Transverse colon (tissue), 4 donors: ENCODE results near the gene SLC12A2. TPM values are rescaled to one million over a fixed set of nuclear protein-coding genes. Genes with fewer than 3 reads are reported as not detected.

Experiments
- DNase-seq: peaks from one replicate; pipeline ENCODE4 v3.0.0-alpha.2; 2019
- H3K27ac ChIP-seq, 4 donors: fragments of 200-600 bp; sonication (generic); 2 replicates each; pipeline ENCODE4 v1.5.1; 2016 to 2018; ENCODE audit warnings: inconsistent platforms in 4 of 4
- H3K27me3 ChIP-seq: fragments of 200-600 bp; sonication (generic); 2 replicates; pipeline ENCODE4 v1.5.1; 2017; ENCODE audit warnings: inconsistent platforms
- H3K36me3 ChIP-seq, 4 donors: fragments of 200-600 bp; sonication (generic); 2 replicates each; pipeline ENCODE4 v1.5.1; 2017 to 2019; ENCODE audit warnings: inconsistent platforms in 4 of 4
- H3K4me1 ChIP-seq, 4 donors: fragments of 200-600 bp; sonication (generic); 2 replicates each; pipeline ENCODE4 v1.5.1; 2017 to 2020; ENCODE audit warnings: inconsistent platforms in 4 of 4
- H3K4me3 ChIP-seq, 4 donors: fragments of 200-600 bp; sonication (generic); 1 replicate in 1 of 4; 2 replicates in 3 of 4; pipeline versions ENCODE4 v1.5.1 to v1.6.1; 2017 to 2019; ENCODE audit warnings: inconsistent platforms in 4 of 4
- H3K9me3 ChIP-seq, 2 donors: fragments of 200-600 bp; sonication (generic); 2 replicates each; pipeline ENCODE4 v1.5.1; 2017 to 2019; ENCODE audit warnings: inconsistent platforms in 2 of 2
- EP300 ChIP-seq: sonication (generic); formaldehyde crosslinking; IDR thresholded peaks from one replicate; pipeline ENCODE4 v1.6.1; 2017; ENCODE audit warnings: antibody characterized with exemption, low read depth
- POLR2A ChIP-seq: fragments of 450-650 bp; IDR thresholded peaks from one replicate; pipeline ENCODE4 v1.6.1; 2016; ENCODE audit warnings: antibody characterized with exemption, mild to moderate bottlenecking, moderate library complexity
- POLR2AphosphoS5 ChIP-seq, 3 donors: sonication (generic); formaldehyde crosslinking; IDR thresholded peaks; one replicate each; pipeline ENCODE4 v1.6.1; 2016; ENCODE audit warnings: antibody characterized with exemption in 3 of 3
- WGBS, 2 donors: methylation state at CpG; one replicate each; pipeline ENCODE4 v1.1.5; 2018; ENCODE audit warnings: low coverage in 1 of 2; 5-methylcytosine and 5-hydroxymethylcytosine counted together
- in situ Hi-C, 4 donors: fragments of 200-750 bp; cut with MboI; loops; one replicate each; pipeline versions ENCODE4 v1.15.0 to v1.15.1; 2017; ENCODE audit warnings: low sequenced_read_pairs in 3 of 4, low pct_ligation_motif_present in 1 of 4, low pct_unique_long_range_greater_than_20kb in 1 of 4
- intact Hi-C: fragments of 100-400 bp; cut with DNase I; formaldehyde crosslinking; loops from one replicate; pipeline ENCODE4 v1.15.1; 2023; ENCODE audit warnings: low total_unique reads
- total RNA-seq, 4 donors: library from RNA; depleted of rRNA; stranded (reverse); fragments of >200 nt; gene quantifications; one replicate each; pipeline ENCODE4 v1.1.0, GENCODE V29; 2016
- TF ChIP-seq, protein P1 (sequence below), 5 experiments: fragments of 200-600 bp in 3 of 5; fragments of 450-650 bp in 2 of 5; sonication (generic) in 3 of 5; IDR thresholded peaks; 1 replicate in 2 of 5; 2 replicates in 3 of 5; pipeline ENCODE4 v1.5.1; 2016 to 2017; ENCODE audit warnings: antibody characterized with exemption in 5 of 5, inconsistent platforms in 3 of 5, mild to moderate bottlenecking in 2 of 5, moderate library complexity in 1 of 5

The SLC12A2 gene
- total RNA-seq, 4 donors from 2014 or later: 40.4 to 91.1 (median 73.5) TPM

DNA sequence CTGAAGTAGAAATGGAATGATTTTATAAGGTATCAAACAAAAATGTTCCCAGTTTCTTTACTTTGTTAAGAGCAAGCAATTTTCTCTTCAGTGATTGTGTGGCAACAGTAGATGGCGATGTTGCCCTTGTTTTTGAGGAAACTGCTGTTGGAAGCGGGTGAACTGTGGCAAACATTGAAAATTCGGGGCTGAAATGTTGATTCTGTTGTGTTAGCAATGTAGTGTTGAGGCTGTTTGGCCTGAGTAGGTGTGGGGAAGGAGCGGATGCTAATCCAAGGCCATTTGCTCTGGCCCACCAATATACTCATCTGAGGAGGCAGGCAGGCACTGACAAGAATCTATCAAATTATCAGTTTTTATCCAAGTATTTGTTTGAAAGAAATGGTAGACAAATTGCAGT lies 129.8 kb downstream of the SLC12A2 start:
- Histone ChIP-seq H3K27ac (no peak overlapping the region), H3K27me3 (no peaks in the 10 kb centered on the region), H3K9me3 (no peaks in the 10 kb centered on the region), H3K36me3 (no peaks in the 10 kb centered on the region), H3K4me3 (no peak overlapping the region), H3K4me1 (no peaks in the 10 kb centered on the region)
- in situ Hi-C loops: loop anchor here in 3 of 4 donors (5.0 to 25.0 kb wide), 5 partner anchors 281 to 1549 kb away; no protein-coding TSS in a partner anchor
- 3 to 9% methylated on average over 4 of the region's 4 CpGs for WGBS, 2 donors
- TF ChIP-seq, protein P1, sequence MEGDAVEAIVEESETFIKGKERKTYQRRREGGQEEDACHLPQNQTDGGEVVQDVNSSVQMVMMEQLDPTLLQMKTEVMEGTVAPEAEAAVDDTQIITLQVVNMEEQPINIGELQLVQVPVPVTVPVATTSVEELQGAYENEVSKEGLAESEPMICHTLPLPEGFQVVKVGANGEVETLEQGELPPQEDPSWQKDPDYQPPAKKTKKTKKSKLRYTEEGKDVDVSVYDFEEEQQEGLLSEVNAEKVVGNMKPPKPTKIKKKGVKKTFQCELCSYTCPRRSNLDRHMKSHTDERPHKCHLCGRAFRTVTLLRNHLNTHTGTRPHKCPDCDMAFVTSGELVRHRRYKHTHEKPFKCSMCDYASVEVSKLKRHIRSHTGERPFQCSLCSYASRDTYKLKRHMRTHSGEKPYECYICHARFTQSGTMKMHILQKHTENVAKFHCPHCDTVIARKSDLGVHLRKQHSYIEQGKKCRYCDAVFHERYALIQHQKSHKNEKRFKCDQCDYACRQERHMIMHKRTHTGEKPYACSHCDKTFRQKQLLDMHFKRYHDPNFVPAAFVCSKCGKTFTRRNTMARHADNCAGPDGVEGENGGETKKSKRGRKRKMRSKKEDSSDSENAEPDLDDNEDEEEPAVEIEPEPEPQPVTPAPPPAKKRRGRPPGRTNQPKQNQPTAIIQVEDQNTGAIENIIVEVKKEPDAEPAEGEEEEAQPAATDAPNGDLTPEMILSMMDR (IDR thresholded peaks at IDR 0.05): peak; percentile 59 to 70 (median 68)
- no peak for TF ChIP-seq POLR2AphosphoS5 (IDR thresholded peaks at IDR 0.05)
- DNase-seq: peak; percentile 41
- intact Hi-C loops: loop anchor here (10.0 kb wide), 1 partner anchor 281 kb away; no protein-coding TSS in a partner anchor

DNA sequence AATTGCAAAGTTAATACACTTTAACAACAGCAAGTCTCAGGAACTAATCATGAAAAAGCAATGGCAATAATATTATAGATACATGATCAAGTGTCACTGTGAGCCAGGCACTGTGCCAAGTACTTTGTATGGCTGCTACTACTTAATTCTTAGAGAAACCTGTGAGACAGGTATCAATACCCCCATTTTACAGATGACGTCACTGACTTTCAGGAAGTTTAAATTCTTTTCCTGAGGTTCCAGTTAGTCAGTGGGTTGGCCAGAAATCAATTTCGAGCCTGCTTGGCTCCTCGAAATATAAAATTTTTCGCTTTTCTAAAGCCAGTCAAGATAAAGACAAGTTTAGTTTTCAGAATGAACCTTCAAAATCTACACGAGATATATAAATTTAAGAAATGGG lies 130.3 kb downstream of the SLC12A2 start:
- no peaks in the 10 kb centered on the region for H3K9me3 ChIP-seq
- WGBS, 2 donors: 64 to 84% methylated on average over 5 of the region's 5 CpGs

DNA sequence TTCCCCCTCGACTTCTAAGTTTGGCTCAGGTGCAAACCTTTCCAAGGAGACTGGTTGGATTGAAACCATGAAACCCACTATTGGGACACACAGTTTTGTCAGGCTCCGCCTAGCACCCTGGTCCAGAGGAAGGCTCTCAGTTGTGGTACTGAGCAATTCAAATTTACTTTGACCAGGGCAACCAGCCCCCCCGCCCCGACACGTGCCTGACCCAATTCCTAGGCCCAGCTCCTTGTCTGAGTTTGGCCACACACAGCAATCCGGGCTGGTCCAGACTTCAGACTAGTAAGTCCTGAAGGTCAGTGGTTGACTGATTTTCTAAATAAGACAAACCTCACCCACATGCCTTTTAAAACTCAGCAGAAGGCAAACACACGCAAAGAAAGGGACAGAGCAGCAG lies 132.7 kb downstream of the SLC12A2 start:
- Histone ChIP-seq H3K4me3 (no peak overlapping the region), H3K27ac (no peak overlapping the region), H3K27me3 (no peaks in the 10 kb centered on the region), H3K4me1 (no peaks in the 10 kb centered on the region), H3K9me3 (no peaks in the 10 kb centered on the region), H3K36me3 (no peaks in the 10 kb centered on the region)
- TF ChIP-seq EP300 (no peak), POLR2AphosphoS5 (IDR thresholded peaks at IDR 0.05) (no peak)
- no peak for DNase-seq
- intact Hi-C loops: loop anchor here (10.0 kb wide), 1 partner anchor 279 kb away; no protein-coding TSS in a partner anchor
- in situ Hi-C loops: loop anchor here in 3 of 4 donors (10.0 to 25.0 kb wide), 4 partner anchors 279 to 1546 kb away; no protein-coding TSS in a partner anchor
- 93 to 94% methylated on average over 3 to 7 of the region's 7 CpGs for WGBS, 2 donors

More for the DNA sequence above, 130.3 kb downstream of the SLC12A2 start:
- intact Hi-C loops (loop anchor here (10.0 kb wide), 1 partner anchor 281 kb away; no protein-coding TSS in a partner anchor), in situ Hi-C loops (loop anchor here in 3 of 4 donors (5.0 to 25.0 kb wide), 5 partner anchors 281 to 1548 kb away; no protein-coding TSS in a partner anchor)
- Histone ChIP-seq H3K27ac (no peak overlapping the region), H3K36me3 (no peaks in the 10 kb centered on the region), H3K27me3 (no peaks in the 10 kb centered on the region), H3K4me1 (no peaks in the 10 kb centered on the region), H3K4me3 (no peak overlapping the region)
- TF ChIP-seq POLR2AphosphoS5 (IDR thresholded peaks at IDR 0.05) (no peak), EP300 (no peak), POLR2A (no peak)
- TF ChIP-seq, protein P1 (IDR thresholded peaks at IDR 0.05): no peak
- DNase-seq: no peak

DNA sequence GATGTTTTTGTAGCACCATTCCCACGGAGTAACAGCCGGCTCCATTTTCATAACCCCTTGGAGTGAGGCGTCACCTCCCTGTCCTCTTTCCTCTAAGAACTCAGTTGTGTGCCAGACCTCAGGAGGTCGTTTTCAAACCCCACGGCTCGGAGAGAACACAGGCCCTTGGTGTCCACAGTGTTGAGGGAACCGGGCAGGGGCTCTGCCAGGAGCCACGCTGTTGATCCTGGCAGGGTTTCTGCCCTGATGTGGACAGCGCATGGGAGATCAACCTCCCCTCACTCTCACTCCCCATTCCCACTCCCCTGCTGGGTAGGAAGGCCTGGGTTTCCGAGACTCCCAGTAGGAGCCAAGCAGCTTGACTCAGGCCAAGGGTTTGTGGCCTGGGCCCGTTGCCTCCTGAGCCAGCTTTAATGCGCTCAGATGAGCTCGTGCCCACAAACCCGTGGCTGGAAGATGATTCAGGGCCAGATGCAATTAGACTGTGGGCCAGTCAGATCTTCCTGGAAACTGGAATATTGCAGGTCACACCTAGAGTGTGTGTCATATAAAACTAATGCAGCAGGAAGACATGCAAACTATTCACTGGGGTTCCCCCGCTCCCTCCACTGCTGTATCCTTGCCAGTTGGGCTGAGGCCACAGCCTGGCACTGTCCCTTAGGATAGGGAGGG lies 133.4 kb downstream of the SLC12A2 start:
- intact Hi-C loops: loop anchor here (10.0 kb wide), 1 partner anchor 278 kb away; no protein-coding TSS in a partner anchor
- no peaks in the 10 kb centered on the region for H3K9me3 ChIP-seq
- in situ Hi-C loops: loop anchor here in 3 of 4 donors (10.0 to 25.0 kb wide), 4 partner anchors 278 to 1545 kb away; no protein-coding TSS in a partner anchor
- no peaks in the 10 kb centered on the region for H3K36me3 ChIP-seq
- WGBS, 2 donors: 73% methylated on average over 15 of the region's 15 CpGs; no CpG with 5 or more reads in 1 of the 2 donors
- H3K4me3 ChIP-seq: no peak overlapping the region
- H3K27me3 ChIP-seq: no peaks in the 10 kb centered on the region
- no peak overlapping the region for H3K27ac ChIP-seq
- TF ChIP-seq EP300 (no peak), POLR2A (no peak)
- no peak for DNase-seq
- H3K4me1 ChIP-seq: no peaks in the 10 kb centered on the region

DNA sequence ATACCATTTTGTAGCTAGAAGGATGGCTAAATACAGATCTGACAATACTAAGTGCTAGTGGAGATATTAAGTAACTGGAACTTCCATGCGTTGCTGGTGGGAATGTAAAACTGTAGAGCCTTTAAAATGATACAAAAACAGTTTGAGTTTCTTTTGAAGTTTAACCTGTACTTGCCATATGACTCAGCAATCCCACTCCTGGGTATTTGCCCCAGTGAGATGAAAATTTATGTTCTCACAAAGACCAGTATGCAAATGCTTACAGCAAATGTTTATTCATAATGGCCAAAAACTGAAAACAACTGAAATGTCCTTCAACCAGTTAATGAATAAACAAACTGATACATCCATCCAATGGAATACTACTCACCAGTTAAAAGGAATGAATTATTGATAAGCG lies 137.3 kb downstream of the SLC12A2 start:
- H3K4me3 ChIP-seq: no peak overlapping the region
- intact Hi-C loops: no loop called here
- TF ChIP-seq EP300 (no peak), POLR2AphosphoS5 (IDR thresholded peaks at IDR 0.05) (no peak), POLR2A (no peak)
- TF ChIP-seq, protein P1 (IDR thresholded peaks at IDR 0.05): no peak
- H3K27ac ChIP-seq: no peak overlapping the region
- 77 to 87% methylated on average over 2 of the region's 2 CpGs for WGBS, 2 donors
- no peaks in the 10 kb centered on the region for H3K4me1 ChIP-seq
- no peak for DNase-seq
- no peaks in the 10 kb centered on the region for H3K9me3 ChIP-seq
- in situ Hi-C loops: loop anchor here (5.0 to 25.0 kb wide), 4 partner anchors 271 to 1541 kb away; no protein-coding TSS in a partner anchor
- H3K36me3 ChIP-seq: no peaks in the 10 kb centered on the region
- no peaks in the 10 kb centered on the region for H3K27me3 ChIP-seq
